GM18861 (cell line): ENCODE measurements around the gene GJA3.
A peak's percentile ranks its signal among the peaks of the same experiment; 100 is the strongest.

Source experiments
- ATAC-seq: cut with Tn5 transposase; IDR thresholded peaks from one replicate; pipeline ENCODE4 v1.9.1; 2021; ENCODE audit not compliant: unreplicated experiment

The GJA3 gene

DNA sequence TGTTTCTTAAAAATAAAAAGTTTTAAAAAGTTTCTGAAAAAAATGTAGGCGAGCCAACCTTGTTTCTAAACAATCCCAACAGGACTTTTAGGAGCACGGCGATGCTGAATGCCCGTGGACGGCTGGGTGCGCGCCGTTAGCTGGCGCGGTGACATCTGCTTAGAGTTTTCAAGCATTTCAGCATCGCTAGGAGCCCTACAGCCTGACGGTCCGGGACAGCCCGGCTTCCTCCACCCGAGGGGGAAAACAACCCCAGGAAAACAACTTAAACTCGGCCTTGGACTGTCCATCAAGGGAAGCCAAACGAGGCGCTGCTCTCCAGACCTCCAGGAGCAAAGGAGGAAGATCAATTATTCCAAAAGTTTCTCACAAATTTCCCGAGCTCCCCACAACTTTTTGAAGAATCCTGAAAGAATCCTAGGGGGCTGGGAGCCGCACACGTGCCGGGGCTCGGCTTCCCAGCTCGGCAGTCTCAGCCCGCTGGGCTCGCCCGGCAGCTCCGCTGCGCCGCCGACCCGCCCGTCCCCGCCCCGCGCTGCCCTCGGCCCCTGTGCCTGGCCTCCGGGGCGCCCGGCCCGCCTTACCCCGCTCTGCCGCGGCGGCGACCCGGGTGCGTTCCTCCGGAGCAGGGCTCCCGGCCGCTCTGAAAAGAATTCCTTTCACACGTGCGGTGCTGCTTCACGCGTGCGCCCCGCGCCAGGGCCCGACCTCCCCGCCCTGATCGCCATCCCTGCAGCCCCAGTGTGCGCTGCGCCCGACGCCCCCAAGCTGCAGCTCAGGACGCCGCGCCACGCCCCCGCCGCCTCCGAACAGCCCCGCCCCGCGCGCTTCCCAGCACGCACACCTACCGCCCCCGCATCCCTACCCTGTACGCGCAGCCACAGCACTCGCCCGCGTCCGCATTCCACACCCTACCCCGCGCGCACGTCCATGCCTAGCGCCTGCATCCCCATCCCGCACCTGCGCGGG, at the start of gene GJA3:
Gene GJA3, minus strand, starts transcription at position 747 of the 969 bp plus-strand sequence. CDS start 17,764 bp downstream, outside the sequence.
- ATAC-seq, result peak; percentile 38

DNA sequence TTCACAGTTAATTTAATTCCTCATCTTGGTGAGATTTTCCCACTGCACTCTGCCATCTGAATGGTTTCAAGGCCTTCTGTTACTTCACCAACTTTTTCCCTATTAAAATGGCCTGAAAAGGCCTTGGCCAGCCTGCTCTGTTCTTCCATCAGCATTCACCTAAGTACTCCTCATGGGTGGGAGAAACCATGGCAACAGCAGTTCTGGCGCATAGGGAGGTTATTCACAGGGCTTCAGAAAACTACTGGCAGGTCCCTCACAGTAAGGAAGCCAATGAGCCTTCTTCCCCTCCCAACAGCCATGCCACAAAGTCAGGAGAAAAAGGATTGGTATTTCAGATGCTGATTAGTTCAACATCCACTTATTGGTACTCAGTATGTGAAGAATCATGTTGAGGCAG, 49.1 kb upstream of the GJA3 start:
- no peak for ATAC-seq

DNA sequence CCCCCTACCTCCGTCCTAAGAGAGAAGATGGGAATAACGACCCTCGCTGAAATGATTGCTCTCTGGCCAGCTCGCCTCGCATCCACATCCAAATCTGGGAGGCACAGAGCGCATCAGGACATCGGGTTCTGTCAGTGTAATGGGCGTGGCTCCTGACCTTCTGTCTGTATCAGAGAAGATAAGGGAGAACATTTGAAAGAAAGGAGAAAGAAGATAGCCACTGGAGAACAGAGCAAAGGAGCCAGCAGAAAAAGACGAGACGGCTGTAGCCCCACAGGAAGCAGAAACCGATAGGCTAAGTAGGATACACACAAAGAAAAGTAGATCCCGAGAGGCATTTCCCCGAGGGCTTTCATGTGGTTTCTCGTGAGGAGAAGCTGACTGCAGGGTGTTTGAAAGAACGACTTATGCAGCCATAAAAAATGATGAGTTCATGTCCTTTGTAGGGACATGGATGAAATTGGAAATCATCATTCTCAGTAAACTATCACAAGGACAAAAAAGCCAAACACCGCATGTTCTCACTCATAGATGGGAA, 45.9 kb upstream of the GJA3 start:
- ATAC-seq, result no peak

DNA sequence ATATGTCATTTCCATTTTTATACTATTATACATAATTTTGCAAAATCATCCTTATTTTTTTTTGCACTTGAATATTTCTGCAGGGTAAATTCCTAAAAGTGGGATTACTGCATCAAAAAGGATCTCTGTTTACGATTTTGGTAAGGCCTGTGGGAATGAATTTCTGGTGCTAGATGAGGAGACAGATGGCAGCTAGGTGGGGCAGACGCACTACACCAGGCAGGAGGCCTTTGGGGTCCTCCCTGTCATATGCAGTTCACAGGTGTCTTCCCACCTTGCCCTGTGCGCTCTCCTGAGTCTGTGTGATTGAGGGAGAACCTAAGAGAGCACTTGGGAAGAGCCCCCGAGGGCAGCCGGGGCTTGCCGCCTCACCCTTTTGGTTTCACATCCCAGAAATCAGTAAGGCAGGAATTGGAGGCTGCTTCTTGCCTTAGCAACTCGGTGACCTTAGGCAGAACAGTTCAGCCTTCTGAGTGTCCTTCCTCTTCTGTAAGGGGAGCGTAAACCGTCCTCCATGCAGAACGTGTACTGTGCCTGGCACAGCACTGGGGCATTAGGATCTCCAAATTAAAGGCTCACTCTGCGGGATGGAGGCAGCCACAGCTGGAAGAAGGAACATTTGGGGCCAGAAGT, 45.3 kb upstream of the GJA3 start:
- ATAC-seq, result no peak

DNA sequence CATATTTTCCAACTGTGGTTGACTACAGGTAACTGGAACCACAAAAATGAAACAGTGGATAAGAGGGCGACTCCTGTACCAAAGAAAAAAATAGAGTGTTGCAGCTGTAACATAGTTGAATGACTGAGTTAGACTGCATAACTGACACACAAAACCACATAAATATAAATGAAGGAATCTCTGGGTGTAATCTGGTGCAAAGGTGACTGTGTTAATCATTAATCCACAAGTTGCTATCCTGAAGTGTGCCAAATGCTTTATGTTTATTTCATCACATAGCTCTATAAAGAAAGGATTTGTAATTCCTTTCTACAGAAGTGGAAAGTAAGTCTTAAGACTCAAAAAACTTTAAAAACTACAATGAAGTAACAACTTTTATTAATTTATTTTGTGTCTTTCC, 37.9 kb upstream of the GJA3 start:
- no peak for ATAC-seq

DNA sequence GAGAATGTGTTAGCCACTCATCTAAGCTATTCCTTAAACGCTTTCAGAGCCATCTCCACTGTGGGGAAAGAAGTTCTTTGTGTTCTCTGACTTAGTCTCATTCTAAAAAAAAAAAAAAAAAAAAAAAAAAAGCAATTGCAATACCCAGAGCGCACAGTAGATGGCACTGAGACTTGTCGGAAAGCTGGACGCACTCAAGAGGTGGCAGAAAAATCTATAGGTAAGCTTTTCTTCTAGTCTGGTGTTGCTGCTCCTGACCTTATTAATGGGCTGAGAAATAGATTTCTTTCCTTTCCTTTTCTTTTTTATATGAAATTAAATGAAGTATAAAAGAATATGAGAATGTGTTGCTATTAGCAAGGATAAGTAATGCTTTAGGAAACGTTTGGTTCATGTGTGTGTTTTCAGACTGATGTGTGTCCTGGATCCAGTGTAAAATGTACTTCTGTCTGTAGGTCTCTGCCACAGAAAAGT, 36.5 kb upstream of the GJA3 start:
- no peak for ATAC-seq

DNA sequence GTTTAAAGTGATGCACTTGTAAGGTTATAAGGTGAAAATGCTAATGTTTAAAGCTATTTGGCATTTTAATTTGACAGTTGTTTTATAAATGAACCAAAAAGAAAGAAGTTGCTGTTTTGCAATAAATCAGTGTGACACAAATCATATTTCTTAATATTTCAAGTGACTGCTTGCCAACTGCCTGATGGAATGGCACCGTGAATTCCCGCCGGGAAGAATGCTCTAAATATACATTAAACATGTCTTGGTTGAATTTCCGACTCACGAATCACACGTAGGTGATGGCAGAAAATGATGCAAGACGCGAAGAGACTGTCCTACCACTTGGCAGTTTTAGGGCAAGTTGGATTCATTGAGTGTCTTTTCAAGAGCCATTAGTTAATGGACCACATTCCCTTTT, 34.9 kb upstream of the GJA3 start:
- ATAC-seq, result no peak

DNA sequence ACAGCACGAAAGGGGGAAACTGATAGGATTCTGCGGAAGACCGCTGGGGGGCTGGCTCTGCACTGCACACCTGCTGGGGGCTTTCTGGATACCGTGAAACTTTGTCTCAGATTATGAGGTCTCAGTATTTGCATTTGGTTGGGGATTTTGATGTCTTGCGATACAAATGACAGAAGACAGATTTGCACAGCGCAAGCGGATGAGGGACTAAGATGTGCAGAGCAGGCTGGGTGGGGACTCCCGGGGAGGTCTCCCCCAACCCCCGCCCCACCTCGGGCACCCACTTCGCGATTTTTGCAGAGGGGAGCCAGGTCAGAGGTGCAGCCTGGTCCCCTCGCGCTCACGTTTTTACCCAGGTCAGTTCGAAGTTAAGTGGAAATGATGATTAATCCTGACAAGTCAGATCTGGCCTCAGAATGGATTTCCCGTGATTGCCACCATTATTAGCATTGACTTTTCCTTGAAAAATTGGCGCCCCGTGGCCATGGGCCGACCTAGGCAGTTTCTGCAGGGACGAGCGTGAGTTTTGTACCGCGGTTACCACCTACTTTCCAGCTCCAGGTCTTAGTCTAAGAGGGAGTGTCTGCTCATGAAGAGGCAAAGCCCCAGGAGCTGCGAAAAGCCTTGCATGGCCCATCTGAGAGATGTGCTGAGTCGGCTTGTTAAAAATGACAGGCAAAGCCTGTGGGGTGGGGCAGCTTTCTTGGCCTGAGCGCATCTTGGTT, 33.2 kb upstream of the GJA3 start:
- no peak for ATAC-seq

DNA sequence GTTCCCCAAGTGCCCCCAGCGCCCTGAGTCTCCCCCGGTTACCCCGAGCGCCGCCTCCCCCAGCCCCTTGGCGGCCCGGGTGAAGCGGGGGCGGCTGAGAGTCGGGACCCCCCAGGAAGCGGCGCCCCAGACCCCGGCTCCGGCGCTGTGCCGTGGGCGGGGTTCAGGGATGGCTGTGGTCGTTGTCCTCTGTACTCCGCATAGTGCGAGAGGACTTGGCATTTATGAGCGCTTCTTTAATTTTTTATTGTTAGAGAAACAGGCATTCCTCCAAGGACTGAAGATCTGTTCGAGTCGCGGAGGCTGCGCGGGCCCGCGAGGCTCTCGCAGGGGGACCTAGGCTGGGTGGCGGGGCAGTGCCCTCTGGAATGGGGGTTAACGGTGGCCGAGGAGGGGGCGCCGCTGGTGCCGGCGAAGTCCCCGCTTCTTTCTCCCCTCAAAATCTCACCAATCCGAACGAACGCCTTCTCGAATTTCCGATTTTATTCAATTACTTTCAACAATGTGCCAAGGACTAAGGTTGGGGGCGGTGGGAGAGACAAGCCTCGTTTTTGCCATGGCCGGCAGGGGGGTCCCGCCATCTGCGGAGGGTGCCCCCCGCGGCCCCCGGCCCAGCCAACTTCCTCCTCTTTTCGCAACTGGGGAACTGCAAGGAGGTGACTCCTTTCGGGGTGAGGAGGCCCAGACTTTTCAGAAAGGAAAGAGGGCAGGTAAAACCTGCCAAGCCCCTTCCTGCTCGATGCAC, 32.5 kb upstream of the GJA3 start:
- ATAC-seq, result no peak

DNA sequence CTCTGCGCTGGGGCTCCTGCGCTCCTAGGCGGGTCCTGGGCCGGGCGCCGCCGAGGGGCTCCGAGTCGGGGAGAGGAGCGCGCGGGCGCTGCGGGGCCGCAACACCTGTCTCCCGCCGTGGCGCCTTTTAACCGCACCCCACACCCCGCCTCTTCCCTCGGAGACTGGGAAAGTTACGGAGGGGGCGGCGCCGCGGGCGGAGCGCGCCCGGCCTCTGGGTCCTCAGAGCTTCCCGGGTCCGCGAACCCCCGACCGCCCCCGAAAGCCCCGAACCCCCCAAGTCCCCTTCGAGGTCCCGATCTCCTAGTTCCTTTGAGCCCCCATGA, 31.9 kb upstream of the GJA3 start, which contains the start of gene GJB2:
Gene GJB2, minus strand, starts transcription at position 103 of the 326 bp plus-strand sequence. CDS start 3,357 bp downstream, outside the sequence.
- no peak for ATAC-seq

DNA sequence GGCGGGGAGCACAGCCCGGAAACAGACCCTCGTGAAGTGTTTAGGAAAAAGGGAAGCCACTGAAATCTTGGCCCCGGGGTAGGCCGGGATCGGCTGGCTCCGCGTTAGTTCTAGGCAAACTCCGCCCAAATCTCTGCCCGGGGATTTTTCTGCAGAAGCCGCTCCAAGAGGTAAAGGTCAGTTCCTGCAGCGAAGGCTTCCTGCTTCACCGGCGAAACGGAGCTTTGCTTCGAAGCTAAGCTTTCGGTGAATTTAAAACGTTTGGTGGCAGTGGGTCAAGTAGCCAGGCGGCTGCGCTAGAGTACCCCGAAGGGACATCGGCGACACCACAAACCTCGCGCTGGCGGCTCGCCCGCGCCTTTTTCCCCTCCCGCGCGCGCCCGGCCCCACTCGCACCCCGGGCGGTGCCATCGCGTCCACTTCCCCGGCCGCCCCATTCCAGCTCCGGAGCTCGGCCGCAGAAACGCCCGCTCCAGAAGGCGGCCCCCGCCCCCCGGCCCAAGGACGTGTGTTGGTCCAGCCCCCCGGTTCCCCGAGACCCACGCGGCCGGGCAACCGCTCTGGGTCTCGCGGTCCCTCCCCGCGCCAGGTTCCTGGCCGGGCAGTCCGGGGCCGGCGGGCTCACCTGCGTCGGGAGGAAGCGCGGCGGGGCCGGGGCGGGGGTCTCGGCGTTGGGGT, 31.4 kb upstream of the GJA3 start:
- no peak for ATAC-seq

DNA sequence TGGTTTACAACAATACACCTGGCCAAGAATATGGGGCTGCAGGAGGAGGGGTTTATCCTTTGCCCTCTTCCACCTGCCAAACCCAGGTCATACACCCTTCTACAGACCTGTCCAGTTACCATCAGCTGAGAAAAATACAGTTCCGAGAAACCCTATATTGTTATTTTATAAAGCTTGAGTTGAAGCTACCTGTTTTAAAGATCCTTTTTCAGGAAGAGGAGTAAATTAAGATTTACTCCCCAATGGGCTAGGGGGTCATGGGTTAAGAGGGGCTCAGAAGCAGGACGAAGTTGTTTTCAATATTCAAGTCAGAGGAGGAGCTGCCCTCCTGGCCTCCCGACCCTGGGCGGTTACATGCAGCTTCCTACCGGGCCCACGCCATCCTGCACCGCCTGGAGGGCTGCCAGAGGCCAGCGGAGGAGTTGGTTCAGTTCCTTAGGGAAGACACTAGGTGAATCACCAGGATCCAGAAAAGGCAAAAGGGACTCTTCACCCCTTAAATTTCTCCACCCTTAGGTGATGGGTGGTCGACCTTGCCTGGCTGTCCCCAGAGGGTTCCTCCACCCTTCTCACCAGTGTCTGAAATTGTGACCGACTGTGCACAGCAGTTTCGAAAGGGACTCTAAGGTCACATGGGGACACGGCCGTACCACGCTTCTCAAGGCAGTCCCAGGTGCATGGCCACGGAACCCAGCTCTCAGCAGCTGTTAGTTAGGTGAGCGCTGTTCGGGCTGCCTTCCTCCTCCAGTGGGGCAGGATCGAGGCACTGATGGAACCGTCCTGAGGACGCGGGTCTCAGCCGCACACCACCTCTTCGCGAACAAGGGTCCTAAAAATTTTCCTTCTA, 30.7 kb upstream of the GJA3 start:
- ATAC-seq, result no peak

DNA sequence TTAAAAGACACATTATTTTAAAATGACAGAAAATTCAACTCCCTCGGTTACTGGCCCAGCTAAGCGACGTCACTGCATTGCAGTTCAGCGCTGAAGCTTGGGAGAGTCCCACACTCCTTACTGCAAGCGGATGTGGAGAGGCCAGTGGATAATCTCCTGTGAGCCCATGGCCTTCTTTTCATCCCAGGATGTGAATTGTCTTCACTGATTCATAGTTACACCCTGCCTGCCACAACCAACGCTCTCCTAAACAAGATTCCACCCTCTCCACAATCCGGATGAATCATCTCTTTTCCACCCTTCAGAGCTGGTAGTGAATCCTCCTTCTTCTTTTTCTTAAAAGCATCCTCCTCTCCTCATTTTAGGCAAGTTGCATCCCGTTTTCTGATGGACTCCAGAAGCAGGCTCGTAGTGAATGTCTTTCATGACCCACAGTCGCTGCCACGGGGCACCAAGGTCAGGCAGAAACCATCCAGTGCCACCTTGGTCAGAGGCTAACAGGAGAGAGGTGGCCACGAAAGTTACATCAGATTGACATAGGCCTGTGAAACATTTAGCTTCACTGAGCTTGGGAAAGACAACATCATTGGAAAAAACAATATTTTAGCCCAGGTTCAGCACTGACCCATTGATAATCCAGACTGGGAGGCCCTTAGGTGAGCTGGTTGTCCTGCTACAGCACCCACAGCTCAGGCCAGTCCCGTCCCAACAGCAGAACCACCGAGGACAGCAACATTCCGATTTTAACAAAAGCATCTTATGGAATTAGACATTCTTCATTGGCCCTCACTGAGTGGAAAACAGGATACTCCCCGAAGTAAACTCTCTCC, 29.8 kb upstream of the GJA3 start:
- ATAC-seq, result no peak

DNA sequence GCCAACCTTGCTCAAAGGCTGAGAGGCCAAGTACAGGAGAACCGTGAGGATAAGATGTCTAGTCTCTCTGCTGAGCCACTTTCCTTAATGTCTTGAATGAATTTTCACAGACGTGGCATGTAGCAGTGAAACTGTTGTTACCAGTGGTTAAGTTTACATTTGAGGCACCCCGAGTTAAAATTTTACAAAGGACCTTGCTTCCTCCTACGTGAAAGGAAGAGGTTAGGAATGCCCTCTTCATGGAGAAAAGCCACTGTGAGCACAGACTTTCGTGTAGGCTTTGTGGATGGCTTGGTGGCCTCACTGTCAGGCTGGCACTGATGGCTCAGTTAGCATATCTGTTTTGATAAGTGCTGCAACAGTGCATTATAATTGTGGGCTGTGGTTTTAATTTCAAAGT, 29.2 kb upstream of the GJA3 start:
- no peak for ATAC-seq

DNA sequence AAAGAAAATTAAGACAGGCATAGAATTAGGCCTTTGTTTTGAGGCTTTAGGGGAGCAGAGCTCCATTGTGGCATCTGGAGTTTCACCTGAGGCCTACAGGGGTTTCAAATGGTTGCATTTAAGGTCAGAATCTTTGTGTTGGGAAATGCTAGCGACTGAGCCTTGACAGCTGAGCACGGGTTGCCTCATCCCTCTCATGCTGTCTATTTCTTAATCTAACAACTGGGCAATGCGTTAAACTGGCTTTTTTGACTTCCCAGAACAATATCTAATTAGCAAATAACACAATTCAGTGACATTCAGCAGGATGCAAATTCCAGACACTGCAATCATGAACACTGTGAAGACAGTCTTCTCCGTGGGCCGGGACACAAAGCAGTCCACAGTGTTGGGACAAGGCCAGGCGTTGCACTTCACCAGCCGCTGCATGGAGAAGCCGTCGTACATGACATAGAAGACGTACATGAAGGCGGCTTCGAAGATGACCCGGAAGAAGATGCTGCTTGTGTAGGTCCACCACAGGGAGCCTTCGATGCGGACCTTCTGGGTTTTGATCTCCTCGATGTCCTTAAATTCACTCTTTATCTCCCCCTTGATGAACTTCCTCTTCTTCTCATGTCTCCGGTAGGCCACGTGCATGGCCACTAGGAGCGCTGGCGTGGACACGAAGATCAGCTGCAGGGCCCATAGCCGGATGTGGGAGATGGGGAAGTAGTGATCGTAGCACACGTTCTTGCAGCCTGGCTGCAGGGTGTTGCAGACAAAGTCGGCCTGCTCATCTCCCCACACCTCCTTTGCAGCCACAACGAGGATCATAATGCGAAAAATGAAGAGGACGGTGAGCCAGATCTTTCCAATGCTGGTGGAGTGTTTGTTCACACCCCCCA, 28.1 kb upstream of the GJA3 start:
- ATAC-seq, result no peak

DNA sequence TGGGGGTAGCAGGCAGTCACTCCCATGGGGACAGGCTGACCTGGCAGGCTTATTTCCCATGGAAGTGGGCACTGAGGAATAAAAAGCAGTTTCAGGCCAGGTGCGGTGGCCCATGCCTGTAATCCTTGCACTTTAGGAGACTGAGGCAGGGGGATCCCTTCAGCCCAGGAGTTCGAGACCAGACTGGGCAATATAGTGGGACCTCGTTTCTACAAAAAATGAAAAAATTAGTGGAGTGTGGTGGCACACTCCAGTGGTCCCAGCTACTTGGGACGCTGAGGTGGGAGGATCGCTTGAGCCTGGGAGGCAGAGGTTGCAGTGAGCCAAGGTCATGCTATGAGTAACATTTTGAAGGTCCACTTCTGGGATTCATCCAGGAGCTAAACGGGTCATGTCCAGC, 25.9 kb upstream of the GJA3 start:
- ATAC-seq, result no peak

DNA sequence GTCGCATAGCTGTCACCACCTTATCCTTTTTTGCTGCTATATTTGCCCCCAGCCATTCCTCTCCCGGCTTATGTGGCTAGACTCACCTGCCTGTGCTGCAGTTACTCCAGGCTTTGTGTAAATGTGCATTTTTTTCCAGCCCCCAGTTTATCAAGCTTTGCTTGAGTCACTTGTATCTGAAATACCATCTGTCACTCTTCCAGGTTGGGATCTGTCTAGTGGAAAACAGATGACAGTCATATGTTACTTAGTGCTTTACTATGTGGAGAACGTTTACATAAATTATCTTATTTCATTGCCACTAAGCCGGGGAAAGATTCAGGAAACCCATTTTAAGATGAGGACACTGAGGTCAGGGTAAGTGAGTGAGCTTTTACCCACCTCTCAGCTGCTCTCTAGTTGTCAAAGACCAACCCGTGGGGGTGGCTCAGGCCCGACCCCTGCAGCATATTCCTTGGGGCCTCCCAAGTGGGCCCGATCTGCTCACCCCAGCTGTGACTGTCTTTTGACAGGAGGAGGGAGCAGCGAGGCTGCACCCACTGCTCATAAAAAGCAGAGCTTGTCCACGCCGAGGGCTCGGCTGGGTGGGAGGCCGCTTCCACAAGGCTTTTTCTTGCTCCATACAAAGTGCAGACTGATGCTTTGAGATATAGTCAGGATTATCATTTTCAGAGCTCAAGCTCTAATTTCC, 24.7 kb upstream of the GJA3 start:
- ATAC-seq, result no peak
